H9 (cell line): Measurements from ENCODE around the gene NCK1. TPM values are rescaled to one million over a fixed set of nuclear protein-coding genes. Genes with fewer than 3 reads are reported as not detected.
"Not testable (repeated sequence)": the region's sequence is repeated elsewhere in the genome, so short reads cannot be mapped to it uniquely, and the experiment has no call there.

ENCODE experiments used
- DNase-seq: peaks from one replicate; pipeline ENCODE4 v3.0.0-alpha.2; 2017
- H2AFZ ChIP-seq: one replicate; pipeline ENCODE4 v1.6.1; 2013; ENCODE audit warnings: mild to moderate bottlenecking, low read length, control low read depth, moderate library complexity
- H2AK5ac ChIP-seq: 2 replicates; pipeline ENCODE4 v1.6.1; 2013; ENCODE audit warnings: low read length, control low read depth, mixed read lengths; ENCODE audit not compliant: insufficient read length
- H2BK120ac ChIP-seq: one replicate; pipeline ENCODE4 v1.6.1; 2013; ENCODE audit warnings: low read depth, mild to moderate bottlenecking, low read length, control low read depth, inconsistent platforms; ENCODE audit not compliant: poor library complexity, severe bottlenecking
- H2BK12ac ChIP-seq: 2 replicates; pipeline ENCODE4 v1.6.1; 2013; ENCODE audit warnings: low read length, control low read depth, mixed read lengths, low read depth; ENCODE audit not compliant: insufficient read length
- H2BK15ac ChIP-seq: 2 replicates; pipeline ENCODE4 v1.6.1; 2013; ENCODE audit warnings: low read depth, low read length, control low read depth
- H2BK20ac ChIP-seq: one replicate; pipeline ENCODE4 v1.6.1; 2013; ENCODE audit warnings: low read depth, mild to moderate bottlenecking, low read length, control low read depth, inconsistent platforms; ENCODE audit not compliant: poor library complexity, severe bottlenecking
- H2BK5ac ChIP-seq: 2 replicates; pipeline ENCODE4 v1.6.1; 2013; ENCODE audit warnings: low read length, control low read depth, mixed read lengths; ENCODE audit not compliant: insufficient read length
- H3K14ac ChIP-seq: 2 replicates; pipeline ENCODE4 v1.6.1; 2013; ENCODE audit warnings: low read length, control low read depth; ENCODE audit not compliant: insufficient read depth
- H3K18ac ChIP-seq: 2 replicates; pipeline ENCODE4 v1.6.1; 2013; ENCODE audit warnings: low read depth, mild to moderate bottlenecking, mixed read lengths, low read length, control low read depth; ENCODE audit not compliant: insufficient read length
- H3K23ac ChIP-seq: 2 replicates; pipeline ENCODE4 v1.6.1; 2013; ENCODE audit warnings: low read length, control low read depth, mixed read lengths, low read depth; ENCODE audit not compliant: insufficient read length
- H3K23me2 ChIP-seq: 2 replicates; pipeline ENCODE4 v1.6.1; 2013; ENCODE audit warnings: low read depth, mild to moderate bottlenecking, mixed read lengths, low read length, control low read depth; ENCODE audit not compliant: insufficient read length, poor library complexity, severe bottlenecking
- H3K27ac ChIP-seq: 2 replicates; pipeline ENCODE4 v1.5.1; 2013; ENCODE audit warnings: low read length, control low read depth, mixed read lengths, low read depth; ENCODE audit not compliant: insufficient read length
- H3K27me3 ChIP-seq: 2 replicates; pipeline ENCODE4 v1.6.1; 2013; ENCODE audit warnings: low read length, control low read depth, inconsistent platforms; ENCODE audit not compliant: insufficient read depth
- H3K4ac ChIP-seq: 2 replicates; pipeline ENCODE4 v1.6.1; 2013; ENCODE audit warnings: low read depth, mild to moderate bottlenecking, control low read depth, inconsistent platforms, low read length, moderate library complexity
- H3K4me1 ChIP-seq: 2 replicates; pipeline ENCODE4 v1.6.1; 2013; ENCODE audit warnings: low read length, control low read depth, inconsistent platforms; ENCODE audit not compliant: insufficient read depth
- H3K4me2 ChIP-seq: 2 replicates; pipeline ENCODE4 v1.6.1; 2013; ENCODE audit warnings: low read length, control low read depth, mixed read lengths; ENCODE audit not compliant: insufficient read length, insufficient read depth
- H3K56ac ChIP-seq: 2 replicates; pipeline ENCODE4 v1.6.1; 2013; ENCODE audit warnings: low read depth, mild to moderate bottlenecking, mixed read lengths, low read length, control low read depth; ENCODE audit not compliant: insufficient read length
- H3K79me1 ChIP-seq: 2 replicates; pipeline ENCODE4 v1.6.1; 2013; ENCODE audit warnings: low read depth, mild to moderate bottlenecking, moderate library complexity, low read length, control low read depth, inconsistent platforms; ENCODE audit not compliant: insufficient read depth, poor library complexity, severe bottlenecking
- H3K79me2 ChIP-seq: 2 replicates; pipeline ENCODE4 v1.6.1; 2013; ENCODE audit warnings: low read length, control low read depth, inconsistent platforms; ENCODE audit not compliant: insufficient read depth
- H3K9ac ChIP-seq: 2 replicates; pipeline ENCODE4 v1.6.1; 2013; ENCODE audit warnings: low read length, control low read depth, mixed read lengths; ENCODE audit not compliant: insufficient read length; ENCODE audit errors: extremely low read depth
- H3K9me3 ChIP-seq: one replicate; pipeline ENCODE4 v1.6.1; 2013; ENCODE audit warnings: low read depth, low read length, inconsistent platforms; ENCODE audit not compliant: control insufficient read depth
- H3T11ph ChIP-seq: one replicate; pipeline ENCODE4 v1.6.1; 2013; ENCODE audit warnings: mild to moderate bottlenecking, low read length, control low read depth, inconsistent platforms
- H4K20me1 ChIP-seq: one replicate; pipeline ENCODE4 v1.6.1; 2013; ENCODE audit not compliant: control insufficient read depth, insufficient read length, insufficient read depth
- H4K5ac ChIP-seq: 2 replicates; pipeline ENCODE4 v1.6.1; 2013; ENCODE audit warnings: low read depth, mild to moderate bottlenecking, mixed read lengths, low read length, control low read depth; ENCODE audit not compliant: insufficient read length
- H4K8ac ChIP-seq: replicated peaks from 2 replicates; pipeline ENCODE4 v1.6.1; 2013; ENCODE audit warnings: low read length, control low read depth, mixed read lengths, low read depth; ENCODE audit not compliant: insufficient read length
- H4K91ac ChIP-seq: 2 replicates; pipeline ENCODE4 v1.6.1; 2013; ENCODE audit warnings: low read depth, mild to moderate bottlenecking, moderate library complexity, mixed read lengths, low read length, control low read depth; ENCODE audit not compliant: insufficient read length
- H3K27ac Mint-ChIP-seq, 3 experiments: 2 replicates in 2 of 3; 3 replicates in 1 of 3; pipeline ENCODE4 v1.8.0; 2020 to 2021; ENCODE audit warnings: mixed read lengths in 3 of 3, mild to moderate bottlenecking in 1 of 3, moderate library complexity in 1 of 3
- H3K27me3 Mint-ChIP-seq: 2 replicates; pipeline ENCODE4 v1.8.0; 2021; ENCODE audit warnings: low read depth, mild to moderate bottlenecking, moderate library complexity, mixed read lengths
- H3K36me3 Mint-ChIP-seq, 3 experiments: 2 replicates in 2 of 3; 3 replicates in 1 of 3; pipeline ENCODE4 v1.8.0; 2020 to 2021; ENCODE audit warnings: low read depth in 3 of 3, mixed read lengths in 3 of 3; ENCODE audit not compliant: insufficient read depth in 1 of 3
- H3K4me1 Mint-ChIP-seq, 2 experiments: 2 replicates each; pipeline ENCODE4 v1.8.0; 2020; ENCODE audit warnings: mixed read lengths in 2 of 2
- H3K4me3 Mint-ChIP-seq, 2 experiments: 2 replicates in 1 of 2; 3 replicates in 1 of 2; pipeline ENCODE4 v1.8.0; 2020 to 2021; ENCODE audit warnings: mild to moderate bottlenecking in 2 of 2, mixed read lengths in 2 of 2, moderate library complexity in 1 of 2
- H3K9me3 Mint-ChIP-seq, 2 experiments: 2 replicates in 1 of 2; 3 replicates in 1 of 2; pipeline ENCODE4 v1.8.0; 2020; ENCODE audit warnings: mild to moderate bottlenecking in 2 of 2, mixed read lengths in 2 of 2, moderate library complexity in 1 of 2
- WGBS: extraction: QIAGEN DNeasy Blood & Tissue Kit; methylation state at CpG from one replicate; pipeline ENCODE4 v1.1.7; 2013; ENCODE audit warnings: missing lambda C conversion rate, low lambda C conversion rate, mixed read lengths; ENCODE audit not compliant: insufficient read length; ENCODE audit errors: extremely low coverage; 5-methylcytosine and 5-hydroxymethylcytosine counted together
- total RNA-seq: library from RNA; stranded (reverse); gene quantifications from 2 replicates; pipeline ENCODE4 v1.2.1, GENCODE V29; 2021

The NCK1 gene
- total RNA-seq, 1 experiment from 2014 or later = 26.4 TPM

GRCh38 chr3:136879510-136879909, 17.5 kb downstream of the NCK1 start:
- 0 out of 7 replicates have a peak overlapping the region, but pooled peaks of 1 of the 3 experiments have one; percentile 53 for H3K27ac Mint-ChIP-seq
- not testable (repeated sequence) for H2BK120ac ChIP-seq, H4K8ac ChIP-seq, H2BK12ac ChIP-seq, H2BK5ac ChIP-seq, H3K4me1 Mint-ChIP-seq, H3K79me1 ChIP-seq, H3K14ac ChIP-seq, H2AFZ ChIP-seq, H3K9me3 ChIP-seq, H2BK15ac ChIP-seq, H3K18ac ChIP-seq, H4K91ac ChIP-seq, H3T11ph ChIP-seq, H3K4me1 ChIP-seq, H4K5ac ChIP-seq, H3K27me3 ChIP-seq, H4K20me1 ChIP-seq, H2AK5ac ChIP-seq, H3K56ac ChIP-seq, H2BK20ac ChIP-seq, H3K4ac ChIP-seq, H3K27ac ChIP-seq, H3K4me3 Mint-ChIP-seq, H3K9ac ChIP-seq, H3K4me2 ChIP-seq, H3K27me3 Mint-ChIP-seq, DNase-seq, H3K23ac ChIP-seq, H3K23me2 ChIP-seq, H3K9me3 Mint-ChIP-seq
- peaks cover 8 to 16% (median 12%) of the 10 kb centered on the region in 3 experiments; a peak in 6 of 7 replicates for H3K36me3 Mint-ChIP-seq
- WGBS = no CpG with 5 or more reads among the region's 2 CpGs
- H3K79me2 ChIP-seq = peaks cover 11% of the 10 kb centered on the region; the same call in 1 of the 2 replicates
